SK-N-SH treated with all-trans-retinoic acid at 6 μM for 48 hours (cell line): ENCODE results near the gene GALNTL6.

Experiments used
- ATAC-seq: fragments of 200-7000 bp; cut with Tn5 transposase; 3 replicates; pipeline ENCODE4 v1.9.1; 2020; ENCODE audit warnings: mild to moderate bottlenecking, moderate library complexity
- ARNTL ChIP-seq: fragments of 450-650 bp; formaldehyde crosslinking; IDR thresholded peaks from 2 replicates; pipeline ENCODE4 v1.5.0; 2020; ENCODE audit warnings: low read depth, mild to moderate bottlenecking, moderate library complexity, borderline replicate concordance
- CSDC2 ChIP-seq: fragments of 250-450 bp; sonication (Bioruptor Pico); IDR thresholded peaks from 2 replicates; pipeline ENCODE4 v1.5.0; 2020; ENCODE audit warnings: mild to moderate bottlenecking, moderate library complexity
- ESRRG ChIP-seq: fragments of 250-450 bp; sonication (Bioruptor Pico); IDR thresholded peaks from 2 replicates; pipeline ENCODE4 v1.6.1; 2021; ENCODE audit warnings: mild to moderate bottlenecking
- ISL1 ChIP-seq: fragments of 250-450 bp; sonication (Bioruptor Pico); IDR thresholded peaks from 2 replicates; pipeline ENCODE4 v2.1.2; 2022; ENCODE audit warnings: mild to moderate bottlenecking, moderate library complexity
- OSR1 ChIP-seq: fragments of 250-450 bp; sonication (Bioruptor Pico); IDR thresholded peaks from 2 replicates; pipeline ENCODE4 v1.8.0; 2022; ENCODE audit warnings: moderate library complexity, mild to moderate bottlenecking, inconsistent platforms
- PPARA ChIP-seq: fragments of 250-450 bp; sonication (Bioruptor Pico); IDR thresholded peaks from 2 replicates; pipeline ENCODE4 v1.5.0; 2020; ENCODE audit warnings: mild to moderate bottlenecking, borderline replicate concordance
- RARB ChIP-seq: fragments of 250-450 bp; sonication (Bioruptor Pico); IDR thresholded peaks from 2 replicates; pipeline ENCODE4 v1.8.0; 2021; ENCODE audit warnings: mild to moderate bottlenecking, moderate library complexity
- SNAI2 ChIP-seq: fragments of 250-450 bp; sonication (Bioruptor Pico); IDR thresholded peaks from 2 replicates; pipeline ENCODE4 v1.5.0; 2020; ENCODE audit warnings: mild to moderate bottlenecking, moderate library complexity
- TCF4 ChIP-seq: fragments of 250-450 bp; sonication (Bioruptor Pico); IDR thresholded peaks from 2 replicates; pipeline ENCODE4 v1.8.0; 2021; ENCODE audit warnings: mild to moderate bottlenecking, moderate library complexity, borderline replicate concordance
- TOX ChIP-seq: fragments of 250-450 bp; sonication (Bioruptor Pico); IDR thresholded peaks from 2 replicates; pipeline ENCODE4 v1.8.0; 2021; ENCODE audit warnings: mild to moderate bottlenecking, moderate library complexity, borderline replicate concordance
- ZFP3 ChIP-seq: fragments of 250-450 bp; sonication (Bioruptor Pico); IDR thresholded peaks from 2 replicates; pipeline ENCODE4 v1.5.0; 2020; ENCODE audit warnings: mild to moderate bottlenecking, moderate library complexity
- ZFP30 ChIP-seq: fragments of 450-650 bp; formaldehyde crosslinking; IDR thresholded peaks from 2 replicates; pipeline ENCODE4 v1.5.0; 2022; ENCODE audit warnings: mild to moderate bottlenecking, moderate library complexity
- ZNF565 ChIP-seq: fragments of 450-650 bp; formaldehyde crosslinking; conservative IDR thresholded peaks from 2 replicates; pipeline ENCODE4 v1.5.0; 2020; ENCODE audit warnings: low read depth, mild to moderate bottlenecking, moderate library complexity
- ZNF70 ChIP-seq: fragments of 450-650 bp; formaldehyde crosslinking; IDR thresholded peaks from 2 replicates; pipeline ENCODE4 v1.5.0; 2020; ENCODE audit warnings: mild to moderate bottlenecking, moderate library complexity
- ZNF8 ChIP-seq: fragments of 450-650 bp; formaldehyde crosslinking; IDR thresholded peaks from 2 replicates; pipeline ENCODE4 v1.5.0; 2020; ENCODE audit warnings: mild to moderate bottlenecking, moderate library complexity
- TF ChIP-seq, protein P1 (sequence below): fragments of 250-450 bp; sonication (Bioruptor Pico); IDR thresholded peaks from 2 replicates; pipeline ENCODE4 v1.8.0; 2021; ENCODE audit warnings: low read depth, mild to moderate bottlenecking, moderate library complexity, borderline replicate concordance
- TF ChIP-seq, protein P2 (sequence below): fragments of 250-450 bp; sonication (Bioruptor Pico); IDR thresholded peaks from 2 replicates; pipeline ENCODE4 v1.5.0; 2020; ENCODE audit warnings: mild to moderate bottlenecking, moderate library complexity
- TF ChIP-seq, protein P3 (sequence below): fragments of 250-450 bp; sonication (Bioruptor Pico); IDR thresholded peaks from 2 replicates; pipeline ENCODE4 v1.5.1; 2021; ENCODE audit warnings: mild to moderate bottlenecking, moderate library complexity
- TF ChIP-seq, protein P4 (sequence below): fragments of 250-450 bp; sonication (Bioruptor Pico); IDR thresholded peaks from 2 replicates; pipeline ENCODE4 v1.8.0; 2020; ENCODE audit warnings: mild to moderate bottlenecking, moderate library complexity, borderline replicate concordance
- TF ChIP-seq, protein P5 (sequence below): fragments of 250-450 bp; sonication (Bioruptor Pico); IDR thresholded peaks from 2 replicates; pipeline ENCODE4 v1.5.1; 2020; ENCODE audit warnings: low read depth, mild to moderate bottlenecking, moderate library complexity

The GALNTL6 gene

GRCh38 chr4:172410363-172410762 is 597.2 kb downstream of the GALNTL6 start:
- no peak for ATAC-seq
- TF ChIP-seq ARNTL (CRISPR knock-in tag) = no peak
- TF ChIP-seq OSR1 (CRISPR knock-in tag) = no peak
- no peak for TF ChIP-seq CSDC2 (CRISPR knock-in tag)
- TF ChIP-seq, protein P1, sequence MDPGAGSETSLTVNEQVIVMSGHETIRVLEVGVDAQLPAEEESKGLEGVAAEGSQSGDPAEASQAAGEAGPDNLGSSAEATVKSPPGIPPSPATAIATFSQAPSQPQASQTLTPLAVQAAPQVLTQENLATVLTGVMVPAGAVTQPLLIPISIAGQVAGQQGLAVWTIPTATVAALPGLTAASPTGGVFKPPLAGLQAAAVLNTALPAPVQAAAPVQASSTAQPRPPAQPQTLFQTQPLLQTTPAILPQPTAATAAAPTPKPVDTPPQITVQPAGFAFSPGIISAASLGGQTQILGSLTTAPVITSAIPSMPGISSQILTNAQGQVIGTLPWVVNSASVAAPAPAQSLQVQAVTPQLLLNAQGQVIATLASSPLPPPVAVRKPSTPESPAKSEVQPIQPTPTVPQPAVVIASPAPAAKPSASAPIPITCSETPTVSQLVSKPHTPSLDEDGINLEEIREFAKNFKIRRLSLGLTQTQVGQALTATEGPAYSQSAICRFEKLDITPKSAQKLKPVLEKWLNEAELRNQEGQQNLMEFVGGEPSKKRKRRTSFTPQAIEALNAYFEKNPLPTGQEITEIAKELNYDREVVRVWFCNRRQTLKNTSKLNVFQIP (CRISPR knock-in tag) = no peak
- no peak for TF ChIP-seq ZNF70 (CRISPR knock-in tag)
- no peak for TF ChIP-seq ISL1 (CRISPR knock-in tag)
- no peak for TF ChIP-seq RARB
- TF ChIP-seq ZNF565 (CRISPR knock-in tag) = no peak
- TF ChIP-seq, protein P2, sequence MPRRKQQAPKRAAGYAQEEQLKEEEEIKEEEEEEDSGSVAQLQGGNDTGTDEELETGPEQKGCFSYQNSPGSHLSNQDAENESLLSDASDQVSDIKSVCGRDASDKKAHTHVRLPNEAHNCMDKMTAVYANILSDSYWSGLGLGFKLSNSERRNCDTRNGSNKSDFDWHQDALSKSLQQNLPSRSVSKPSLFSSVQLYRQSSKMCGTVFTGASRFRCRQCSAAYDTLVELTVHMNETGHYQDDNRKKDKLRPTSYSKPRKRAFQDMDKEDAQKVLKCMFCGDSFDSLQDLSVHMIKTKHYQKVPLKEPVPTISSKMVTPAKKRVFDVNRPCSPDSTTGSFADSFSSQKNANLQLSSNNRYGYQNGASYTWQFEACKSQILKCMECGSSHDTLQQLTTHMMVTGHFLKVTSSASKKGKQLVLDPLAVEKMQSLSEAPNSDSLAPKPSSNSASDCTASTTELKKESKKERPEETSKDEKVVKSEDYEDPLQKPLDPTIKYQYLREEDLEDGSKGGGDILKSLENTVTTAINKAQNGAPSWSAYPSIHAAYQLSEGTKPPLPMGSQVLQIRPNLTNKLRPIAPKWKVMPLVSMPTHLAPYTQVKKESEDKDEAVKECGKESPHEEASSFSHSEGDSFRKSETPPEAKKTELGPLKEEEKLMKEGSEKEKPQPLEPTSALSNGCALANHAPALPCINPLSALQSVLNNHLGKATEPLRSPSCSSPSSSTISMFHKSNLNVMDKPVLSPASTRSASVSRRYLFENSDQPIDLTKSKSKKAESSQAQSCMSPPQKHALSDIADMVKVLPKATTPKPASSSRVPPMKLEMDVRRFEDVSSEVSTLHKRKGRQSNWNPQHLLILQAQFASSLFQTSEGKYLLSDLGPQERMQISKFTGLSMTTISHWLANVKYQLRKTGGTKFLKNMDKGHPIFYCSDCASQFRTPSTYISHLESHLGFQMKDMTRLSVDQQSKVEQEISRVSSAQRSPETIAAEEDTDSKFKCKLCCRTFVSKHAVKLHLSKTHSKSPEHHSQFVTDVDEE (CRISPR knock-in tag) = no peak
- TF ChIP-seq, protein P3, sequence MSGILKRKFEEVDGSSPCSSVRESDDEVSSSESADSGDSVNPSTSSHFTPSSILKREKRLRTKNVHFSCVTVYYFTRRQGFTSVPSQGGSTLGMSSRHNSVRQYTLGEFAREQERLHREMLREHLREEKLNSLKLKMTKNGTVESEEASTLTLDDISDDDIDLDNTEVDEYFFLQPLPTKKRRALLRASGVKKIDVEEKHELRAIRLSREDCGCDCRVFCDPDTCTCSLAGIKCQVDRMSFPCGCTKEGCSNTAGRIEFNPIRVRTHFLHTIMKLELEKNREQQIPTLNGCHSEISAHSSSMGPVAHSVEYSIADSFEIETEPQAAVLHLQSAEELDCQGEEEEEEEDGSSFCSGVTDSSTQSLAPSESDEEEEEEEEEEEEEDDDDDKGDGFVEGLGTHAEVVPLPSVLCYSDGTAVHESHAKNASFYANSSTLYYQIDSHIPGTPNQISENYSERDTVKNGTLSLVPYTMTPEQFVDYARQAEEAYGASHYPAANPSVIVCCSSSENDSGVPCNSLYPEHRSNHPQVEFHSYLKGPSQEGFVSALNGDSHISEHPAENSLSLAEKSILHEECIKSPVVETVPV (CRISPR knock-in tag) = no peak
- no peak for TF ChIP-seq ZNF8 (CRISPR knock-in tag)
- TF ChIP-seq, protein P4, sequence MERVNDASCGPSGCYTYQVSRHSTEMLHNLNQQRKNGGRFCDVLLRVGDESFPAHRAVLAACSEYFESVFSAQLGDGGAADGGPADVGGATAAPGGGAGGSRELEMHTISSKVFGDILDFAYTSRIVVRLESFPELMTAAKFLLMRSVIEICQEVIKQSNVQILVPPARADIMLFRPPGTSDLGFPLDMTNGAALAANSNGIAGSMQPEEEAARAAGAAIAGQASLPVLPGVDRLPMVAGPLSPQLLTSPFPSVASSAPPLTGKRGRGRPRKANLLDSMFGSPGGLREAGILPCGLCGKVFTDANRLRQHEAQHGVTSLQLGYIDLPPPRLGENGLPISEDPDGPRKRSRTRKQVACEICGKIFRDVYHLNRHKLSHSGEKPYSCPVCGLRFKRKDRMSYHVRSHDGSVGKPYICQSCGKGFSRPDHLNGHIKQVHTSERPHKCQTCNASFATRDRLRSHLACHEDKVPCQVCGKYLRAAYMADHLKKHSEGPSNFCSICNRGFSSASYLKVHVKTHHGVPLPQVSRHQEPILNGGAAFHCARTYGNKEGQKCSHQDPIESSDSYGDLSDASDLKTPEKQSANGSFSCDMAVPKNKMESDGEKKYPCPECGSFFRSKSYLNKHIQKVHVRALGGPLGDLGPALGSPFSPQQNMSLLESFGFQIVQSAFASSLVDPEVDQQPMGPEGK (CRISPR knock-in tag) = no peak
- TF ChIP-seq ESRRG (CRISPR knock-in tag) = no peak

DNA sequence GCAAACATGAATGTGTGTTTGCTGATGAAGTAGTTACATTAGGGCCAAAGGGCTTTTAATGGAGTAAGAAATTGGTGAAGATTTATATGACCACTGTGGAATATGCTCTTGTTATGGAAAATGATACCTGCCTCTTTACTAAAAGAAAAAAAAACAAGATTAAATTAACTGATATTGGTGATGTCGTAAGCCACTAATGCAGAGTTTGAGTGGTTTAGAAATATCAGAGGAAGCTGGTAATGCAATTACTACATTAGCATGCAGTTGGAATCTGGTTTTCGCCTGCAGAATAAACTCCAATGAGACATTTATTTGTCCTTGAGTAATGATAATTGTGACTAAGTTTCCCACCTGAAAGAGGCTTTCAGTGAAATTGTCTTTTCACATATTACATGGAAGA is 597.9 kb downstream of the GALNTL6 start:
- no peak; the same call in 2 of the 3 replicates for ATAC-seq
- TF ChIP-seq ZFP30 (CRISPR knock-in tag) (peak; percentile 53; the same call in 1 of the 2 replicates), TCF4 (CRISPR knock-in tag) (peak; percentile 99), ZFP3 (CRISPR knock-in tag) (peak; percentile 87; the same call in 1 of the 2 replicates), ISL1 (CRISPR knock-in tag) (peak; percentile 100), OSR1 (CRISPR knock-in tag) (no peak), ZNF70 (CRISPR knock-in tag) (peak; percentile 83), RARB (no peak), SNAI2 (peak; percentile 99), PPARA (CRISPR knock-in tag) (peak; percentile 87; the same call in 1 of the 2 replicates), ARNTL (CRISPR knock-in tag) (peak; percentile 87; the same call in 1 of the 2 replicates), ESRRG (CRISPR knock-in tag) (peak; percentile 99), TOX (CRISPR knock-in tag) (no peak), CSDC2 (CRISPR knock-in tag) (peak; percentile 87; the same call in 1 of the 2 replicates)
- TF ChIP-seq, protein P1 (CRISPR knock-in tag) = peak; percentile 91; the same call in 1 of the 2 replicates
- TF ChIP-seq, protein P2 (CRISPR knock-in tag) = peak; percentile 99
- TF ChIP-seq, protein P3 (CRISPR knock-in tag) = peak; percentile 99
- TF ChIP-seq, protein P4 (CRISPR knock-in tag) = peak; percentile 98
- TF ChIP-seq, protein P5, sequence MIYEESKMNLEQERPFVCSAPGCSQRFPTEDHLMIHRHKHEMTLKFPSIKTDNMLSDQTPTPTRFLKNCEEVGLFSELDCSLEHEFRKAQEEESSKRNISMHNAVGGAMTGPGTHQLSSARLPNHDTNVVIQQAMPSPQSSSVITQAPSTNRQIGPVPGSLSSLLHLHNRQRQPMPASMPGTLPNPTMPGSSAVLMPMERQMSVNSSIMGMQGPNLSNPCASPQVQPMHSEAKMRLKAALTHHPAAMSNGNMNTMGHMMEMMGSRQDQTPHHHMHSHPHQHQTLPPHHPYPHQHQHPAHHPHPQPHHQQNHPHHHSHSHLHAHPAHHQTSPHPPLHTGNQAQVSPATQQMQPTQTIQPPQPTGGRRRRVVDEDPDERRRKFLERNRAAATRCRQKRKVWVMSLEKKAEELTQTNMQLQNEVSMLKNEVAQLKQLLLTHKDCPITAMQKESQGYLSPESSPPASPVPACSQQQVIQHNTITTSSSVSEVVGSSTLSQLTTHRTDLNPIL (CRISPR knock-in tag) = peak; percentile 100
